Kidney glomerular epithelial cell (primary cell): ENCODE data around the gene NUFIP1.
"Not testable (repeated sequence)": the region's sequence is repeated elsewhere in the genome, so short reads cannot be mapped to it uniquely, and the experiment has no call there.

ENCODE experiments used
- DNase-seq: peaks from one replicate; lab custom pipeline; 2025; lab: John Stamatoyannopoulos, UW

NUFIP1 gene

GRCh38 chr13:44919104-44919804 lies 70.0 kb downstream of the NUFIP1 start:
- no peak for DNase-seq

GRCh38 chr13:44918326-44919103 lies 70.8 kb downstream of the NUFIP1 start:
- DNase-seq: peak; percentile 94

- DNase-seq: peak; percentile 98
Measured at GRCh38 chr13:44917589-44918325, 71.5 kb downstream of the NUFIP1 start.

GRCh38 chr13:44912278-44913016 lies 76.8 kb downstream of the NUFIP1 start:
- no peak for DNase-seq

- DNase-seq: no peak
Measured at GRCh38 chr13:44908712-44909111, 80.6 kb downstream of the NUFIP1 start.

GRCh38 chr13:44908266-44908665 lies 81.0 kb downstream of the NUFIP1 start:
- no peak for DNase-seq

- DNase-seq: no peak
Measured at GRCh38 chr13:44906713-44907112, 82.6 kb downstream of the NUFIP1 start.

- no peak for DNase-seq
Measured at GRCh38 chr13:44906230-44906629, 83.0 kb downstream of the NUFIP1 start.

GRCh38 chr13:44905556-44905955 lies 83.7 kb downstream of the NUFIP1 start:
- DNase-seq: no peak

GRCh38 chr13:44904967-44905366 lies 84.3 kb downstream of the NUFIP1 start:
- DNase-seq: peak; percentile 27

- no peak for DNase-seq
Measured at GRCh38 chr13:44903574-44903985, 85.7 kb downstream of the NUFIP1 start.

- no peak for DNase-seq
Measured at GRCh38 chr13:44902738-44903137, 86.5 kb downstream of the NUFIP1 start.

GRCh38 chr13:44899967-44900366 lies 89.3 kb downstream of the NUFIP1 start:
- no peak for DNase-seq

- DNase-seq: not testable (repeated sequence)
Measured at GRCh38 chr13:44898308-44898707, 91.0 kb downstream of the NUFIP1 start.

- no peak for DNase-seq
Measured at GRCh38 chr13:44895953-44896335, 93.3 kb downstream of the NUFIP1 start.

- no peak for DNase-seq
Measured at GRCh38 chr13:44895264-44895952, 93.9 kb downstream of the NUFIP1 start.

GRCh38 chr13:44894001-44894770 lies 95.1 kb downstream of the NUFIP1 start:
- DNase-seq: no peak
